Superior temporal gyrus (tissue), 1 donor: ENCODE measurements around the gene RINL.
"Not testable (repeated sequence)": the region's sequence is repeated elsewhere in the genome, so short reads cannot be mapped to it uniquely, and the experiment has no call there.

Source experiments
- DNase-seq: peaks from one replicate; pipeline ENCODE4 v3.0.0-alpha.2; 2016; ENCODE audit errors: extremely low spot score

Gene RINL

DNA sequence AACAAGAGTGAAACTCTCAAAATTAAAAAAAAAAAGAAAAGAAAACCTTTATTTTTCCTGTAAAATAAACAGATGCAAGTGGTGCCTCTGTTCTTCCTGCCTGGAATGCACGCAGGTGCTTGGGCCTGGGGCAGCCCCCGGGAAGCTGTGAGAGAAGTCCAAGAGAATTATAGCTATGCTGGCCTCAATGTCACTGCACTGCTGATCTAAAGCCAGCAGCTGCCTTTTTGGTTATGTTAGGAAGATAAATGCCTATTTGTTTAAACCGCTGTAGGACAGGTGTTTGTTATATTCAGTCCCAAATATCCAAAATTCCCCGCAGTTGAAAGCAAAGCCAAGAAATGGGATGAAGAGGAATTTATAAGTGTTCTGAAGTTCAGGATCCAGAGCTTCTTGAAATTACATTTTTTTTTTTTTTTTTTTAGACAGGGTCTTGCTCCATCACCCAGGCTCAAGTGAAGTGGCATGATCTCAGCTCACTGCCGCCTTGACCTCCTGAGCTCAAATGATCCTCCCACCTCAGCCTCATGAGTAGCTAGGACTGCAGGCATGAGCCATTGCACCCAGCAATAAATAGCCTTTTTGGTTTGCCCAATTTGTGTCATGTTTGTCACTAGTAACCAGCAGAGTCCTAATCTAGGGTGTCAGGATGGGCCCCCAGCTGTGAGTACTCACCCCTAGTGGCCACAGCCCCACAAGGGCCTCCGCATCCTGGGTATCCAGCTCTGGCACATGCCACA is 2.2 kb downstream of the RINL start:
- no peak for DNase-seq

- not testable (repeated sequence) for DNase-seq
Measured at GRCh38 chr19:38873400-38873799, 4.7 kb downstream of the RINL start.

- no peak for DNase-seq
Measured at GRCh38 chr19:38870612-38871011, 7.5 kb downstream of the RINL start.

- peak; percentile 58 for DNase-seq
Measured at GRCh38 chr19:38869836-38870607, 8.1 kb downstream of the RINL start.

DNA sequence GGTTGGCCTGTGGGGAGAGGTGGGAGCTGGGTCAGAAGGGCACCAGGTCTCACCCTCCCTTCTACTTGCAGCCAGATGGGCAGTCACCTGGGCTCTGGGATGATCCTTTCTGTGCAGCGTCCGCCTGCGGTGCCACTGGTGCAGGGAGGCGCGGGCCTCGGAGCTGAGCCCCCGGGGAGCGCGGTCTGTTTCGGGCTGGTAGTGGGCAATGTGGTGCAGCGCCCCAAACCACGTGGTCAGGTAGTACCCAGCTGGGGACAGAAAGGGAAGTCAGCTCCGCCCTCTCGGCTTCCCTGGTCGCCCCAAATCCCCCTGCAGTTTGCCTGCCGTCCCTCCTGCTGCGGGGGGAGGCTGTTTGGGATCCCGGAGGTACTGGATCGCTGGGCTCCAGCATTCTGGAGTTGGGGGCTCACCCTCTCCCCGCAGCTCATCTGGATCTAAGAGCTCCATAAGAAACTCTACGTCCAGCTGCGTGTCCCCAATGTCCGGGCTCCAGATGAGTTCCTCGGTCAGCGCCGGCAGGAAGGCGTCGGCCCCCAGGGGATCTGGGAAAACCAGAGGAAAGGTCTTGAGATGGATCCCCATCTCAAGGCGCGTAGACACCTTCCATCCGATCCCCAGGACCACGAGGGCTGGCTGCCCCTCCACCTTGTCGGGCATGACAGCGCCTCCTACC is 8.8 kb downstream of the RINL start:
- DNase-seq = no peak

GRCh38 chr19:38868551-38868950 is 9.5 kb downstream of the RINL start:
- DNase-seq = no peak

DNA sequence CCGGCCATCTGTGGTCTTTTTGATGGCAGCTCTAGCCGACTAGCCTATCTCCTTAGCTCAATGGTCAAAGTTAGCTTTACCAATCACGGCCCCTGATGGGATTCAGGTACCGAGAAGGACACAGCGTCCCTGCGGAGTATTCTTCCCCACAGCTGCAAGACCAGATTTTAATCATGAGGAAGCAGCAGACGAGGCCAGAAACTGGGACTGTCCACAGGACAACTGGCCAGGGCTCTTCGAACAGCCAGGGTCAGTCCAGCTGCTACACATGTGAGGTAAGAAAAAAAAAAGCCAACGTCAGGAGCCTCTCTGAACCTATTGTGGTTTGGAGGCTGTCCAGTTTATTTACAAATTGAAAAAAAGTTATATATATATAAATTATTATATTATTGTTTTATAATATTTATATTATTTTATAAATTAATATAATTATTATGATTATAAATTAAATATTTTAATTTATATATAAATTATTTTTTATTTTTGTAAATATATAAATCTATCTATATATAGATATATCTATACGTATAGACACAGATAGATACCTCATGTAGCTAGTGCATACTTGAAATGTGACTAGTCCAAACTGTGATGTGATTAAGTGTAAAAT is 10.8 kb downstream of the RINL start:
- DNase-seq = no peak

GRCh38 chr19:38862321-38863059 is 15.6 kb downstream of the RINL start:
- DNase-seq = no peak

- DNase-seq = no peak
Measured at GRCh38 chr19:38861368-38861767, 16.7 kb downstream of the RINL start.

GRCh38 chr19:38859631-38860204 is 18.4 kb downstream of the RINL start:
- DNase-seq = not testable (repeated sequence)

GRCh38 chr19:38856813-38857212 is 21.3 kb downstream of the RINL start:
- no peak for DNase-seq

- DNase-seq = not testable (repeated sequence)
Measured at GRCh38 chr19:38855751-38856150, 22.3 kb downstream of the RINL start.

- DNase-seq = not testable (repeated sequence)
Measured at GRCh38 chr19:38854961-38855360, 23.1 kb downstream of the RINL start.

DNA sequence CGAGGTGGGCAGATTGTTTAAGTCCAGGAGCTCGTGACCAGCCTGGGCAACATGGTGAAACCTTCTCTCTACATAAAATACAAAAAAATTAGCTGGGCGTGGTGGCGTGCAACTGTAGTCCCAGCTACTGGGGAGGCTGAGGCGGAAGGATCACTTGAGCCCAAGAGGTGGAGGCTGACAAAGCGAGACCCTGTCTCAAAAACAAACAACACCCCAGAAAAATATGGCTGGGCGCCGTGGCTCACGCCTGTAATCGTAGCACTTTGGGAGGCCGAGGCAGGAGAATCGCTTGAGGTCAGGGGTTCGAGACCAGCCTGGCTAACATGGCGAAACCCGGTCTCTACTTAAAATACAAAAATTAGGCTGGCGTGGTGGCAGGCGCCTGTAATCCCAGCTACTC is 24.9 kb downstream of the RINL start:
- DNase-seq = no peak

DNA sequence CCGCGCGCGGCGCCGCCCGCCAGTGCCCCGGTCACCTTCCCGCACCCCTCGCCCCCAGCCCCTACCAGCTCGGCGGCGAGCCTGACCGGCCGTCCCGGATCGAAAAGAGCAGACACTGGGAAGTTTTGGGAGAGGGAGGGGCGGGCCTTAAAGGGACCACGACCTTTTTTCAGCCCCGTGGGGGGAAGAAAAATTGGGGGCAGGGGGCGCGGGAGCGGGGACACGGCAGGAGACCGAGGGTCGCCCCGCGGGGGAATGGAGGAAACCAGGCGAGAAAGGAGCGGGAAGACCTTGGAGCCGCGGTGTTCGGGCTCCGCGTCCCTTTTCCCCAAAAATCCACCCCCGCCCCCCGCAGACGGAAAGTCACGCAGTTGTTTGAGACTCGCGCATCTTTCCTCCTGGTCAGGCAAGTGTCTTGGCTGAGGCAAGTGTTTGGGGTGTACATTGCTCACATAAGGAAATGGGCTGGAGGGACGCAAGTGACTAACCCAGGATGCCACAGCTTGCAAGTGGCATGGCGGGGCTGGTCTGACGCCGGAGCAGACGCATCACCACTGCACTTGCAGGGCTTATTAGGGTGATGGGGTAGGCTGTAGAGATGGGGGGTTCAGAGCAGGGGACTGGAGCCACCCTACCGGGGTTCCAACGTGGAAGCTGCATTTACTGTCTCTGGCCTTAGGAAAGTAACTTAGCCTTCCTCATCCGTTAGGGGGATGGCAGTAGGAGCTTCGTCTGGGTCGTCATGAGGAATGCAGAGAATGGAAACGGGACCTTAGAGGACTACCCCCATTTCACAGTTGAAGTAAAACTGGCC is 25.6 kb downstream of the RINL start:
- peak; percentile 18 for DNase-seq

DNA sequence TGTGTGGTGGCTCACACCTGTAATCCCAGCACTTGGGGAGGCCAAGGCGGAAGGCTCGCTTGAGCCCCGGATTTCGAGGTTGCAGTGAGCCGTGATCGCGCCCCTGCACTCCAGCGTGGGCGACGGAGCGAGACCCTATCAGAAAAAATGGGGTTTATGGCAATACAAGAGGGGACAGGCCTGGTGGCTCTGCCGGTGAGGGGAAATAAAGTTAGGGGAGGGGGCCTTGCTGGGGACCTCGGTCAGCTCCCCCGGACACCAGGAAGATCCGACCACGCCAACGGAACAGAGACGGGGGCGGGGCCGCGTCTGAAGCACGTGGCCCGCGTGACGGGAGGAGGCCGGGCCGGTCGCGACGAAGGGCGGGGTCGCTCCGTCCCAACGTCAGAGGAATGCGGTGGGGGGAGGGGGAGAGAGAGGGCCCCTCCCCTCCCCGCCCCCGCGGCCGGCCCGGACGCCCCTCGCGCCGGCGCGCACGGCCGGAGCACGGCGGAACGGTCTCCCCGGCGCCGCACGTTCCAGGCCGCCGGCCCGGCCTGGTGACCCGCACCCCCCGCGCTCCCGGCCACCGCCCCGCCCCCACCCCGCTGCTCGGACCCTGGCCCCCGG is 26.3 kb downstream of the RINL start:
- peak; percentile 89 for DNase-seq

GRCh38 chr19:38850976-38851621 is 27.0 kb downstream of the RINL start:
- DNase-seq = no peak

GRCh38 chr19:38850436-38850975 is 27.6 kb downstream of the RINL start:
- peak; percentile 100 for DNase-seq

- no peak for DNase-seq
Measured at GRCh38 chr19:38849860-38850435, 28.1 kb downstream of the RINL start, which contains the start of gene HNRNPL. TSS of gene HNRNPL (minus strand) at chr19:38849986. CDS start at chr19:38849966, 20 bp downstream.
